CD4-positive, alpha-beta T cell treated with Interferon gamma for 1 hour (primary cell): ENCODE measurements around the gene PLLP.

ENCODE experiments used
- DNase-seq: peaks from one replicate; pipeline ENCODE4 v3.0.0-alpha.2; 2020

The PLLP gene

GRCh38 chr16:57253466-57253865 is 31.0 kb downstream of the PLLP start:
- DNase-seq: no peak

- no peak for DNase-seq
These were observed 32.2 kb downstream of the PLLP start for GRCh38 chr16:57252148-57252721.

- no peak for DNase-seq
These were observed 33.1 kb downstream of the PLLP start for GRCh38 chr16:57251352-57251751.

- no peak for DNase-seq
These were observed 38.9 kb downstream of the PLLP start for GRCh38 chr16:57245472-57246113.

- peak; percentile 96 for DNase-seq
These were observed 39.6 kb downstream of the PLLP start, which contains the start of gene ARL2BP for GRCh38 chr16:57244767-57245471. Gene ARL2BP, plus strand, starts transcription at chr16:57245259. Its CDS starts 109 bp downstream, at chr16:57245368.

- DNase-seq: no peak
These were observed 40.1 kb downstream of the PLLP start for GRCh38 chr16:57244463-57244766.

- DNase-seq: no peak
These were observed 41.8 kb downstream of the PLLP start for GRCh38 chr16:57242650-57243049.

- DNase-seq: no peak
These were observed 43.6 kb downstream of the PLLP start for GRCh38 chr16:57240851-57241250.

GRCh38 chr16:57239107-57239506 is 45.4 kb downstream of the PLLP start:
- no peak for DNase-seq

GRCh38 chr16:57238682-57239081 is 45.8 kb downstream of the PLLP start:
- no peak for DNase-seq

GRCh38 chr16:57236022-57236350 is 48.5 kb downstream of the PLLP start:
- DNase-seq: no peak

GRCh38 chr16:57235128-57236021 is 49.1 kb downstream of the PLLP start:
- DNase-seq: peak; percentile 5

GRCh38 chr16:57234707-57235092 is 49.8 kb downstream of the PLLP start:
- no peak for DNase-seq

- no peak for DNase-seq
These were observed 50.3 kb downstream of the PLLP start for GRCh38 chr16:57233944-57234706.

- DNase-seq: no peak
These were observed 52.6 kb downstream of the PLLP start for GRCh38 chr16:57231821-57232350.

- no peak for DNase-seq
These were observed 55.4 kb downstream of the PLLP start for GRCh38 chr16:57229079-57229478.

- no peak for DNase-seq
These were observed 57.5 kb downstream of the PLLP start for GRCh38 chr16:57226701-57227621.

GRCh38 chr16:57225978-57226377 is 58.5 kb downstream of the PLLP start:
- DNase-seq: no peak

- DNase-seq: no peak
These were observed 59.7 kb downstream of the PLLP start for GRCh38 chr16:57224651-57225335.

- no peak for DNase-seq
These were observed 61.4 kb downstream of the PLLP start for GRCh38 chr16:57223057-57223456.

GRCh38 chr16:57216968-57217367 is 67.5 kb downstream of the PLLP start:
- DNase-seq: no peak
